CD1c-positive myeloid dendritic cell (primary cell): ENCODE data around the gene KRTAP10-7.
"Not testable (repeated sequence)": the region's sequence is repeated elsewhere in the genome, so short reads cannot be mapped to it uniquely, and the experiment has no call there.

Source experiments
- DNase-seq: peaks from one replicate; pipeline ENCODE4 v3.0.0-alpha.2; 2016; ENCODE audit errors: extremely low spot score

Gene KRTAP10-7

GRCh38 chr21:44590311-44590721 is 10.1 kb upstream of the KRTAP10-7 start:
- DNase-seq: no peak

DNA sequence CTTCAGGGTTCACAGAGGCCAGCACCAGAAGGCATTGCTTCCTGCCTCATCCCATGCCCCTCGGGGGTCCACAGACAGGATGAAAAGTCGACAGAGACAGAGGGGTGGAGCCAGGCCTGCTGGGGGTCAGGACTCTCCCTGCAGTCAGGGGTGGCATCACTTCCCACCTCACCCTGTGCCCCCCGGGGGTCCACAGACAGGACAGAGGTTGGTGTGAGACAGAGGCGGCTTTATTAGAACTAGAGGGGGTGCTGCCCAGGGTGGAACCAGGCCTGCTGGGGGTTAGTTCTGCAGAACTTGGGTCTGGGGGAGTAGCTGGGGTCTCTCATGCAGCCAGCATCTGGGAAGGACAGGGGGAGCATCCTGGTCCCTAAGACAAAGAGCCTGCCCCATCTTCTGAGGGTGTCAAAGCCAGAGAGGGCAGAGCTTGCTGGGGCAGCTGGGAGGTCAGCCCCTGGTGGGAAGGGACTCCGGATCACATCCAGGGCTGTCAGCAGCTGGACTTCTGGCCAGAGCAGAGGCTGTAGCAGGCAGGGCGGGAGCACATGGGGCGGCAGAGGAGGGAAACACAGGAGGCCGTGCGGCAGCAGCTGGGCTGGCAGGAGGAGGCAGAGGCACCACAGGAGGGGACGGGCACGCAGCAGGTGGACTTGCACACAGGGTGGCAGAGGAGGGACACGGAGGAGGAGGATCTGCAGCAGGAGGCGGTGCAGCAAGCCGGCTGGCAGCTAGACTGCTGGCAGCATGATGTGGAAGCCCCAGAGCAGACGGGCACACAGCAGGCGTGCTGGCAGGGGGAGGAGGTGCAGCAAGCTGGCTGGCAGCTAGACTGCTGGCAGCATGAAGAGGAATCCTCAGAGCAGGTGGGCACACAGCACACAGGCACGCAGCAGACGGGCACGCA is 9.2 kb upstream of the KRTAP10-7 start:
- not testable (repeated sequence) for DNase-seq

DNA sequence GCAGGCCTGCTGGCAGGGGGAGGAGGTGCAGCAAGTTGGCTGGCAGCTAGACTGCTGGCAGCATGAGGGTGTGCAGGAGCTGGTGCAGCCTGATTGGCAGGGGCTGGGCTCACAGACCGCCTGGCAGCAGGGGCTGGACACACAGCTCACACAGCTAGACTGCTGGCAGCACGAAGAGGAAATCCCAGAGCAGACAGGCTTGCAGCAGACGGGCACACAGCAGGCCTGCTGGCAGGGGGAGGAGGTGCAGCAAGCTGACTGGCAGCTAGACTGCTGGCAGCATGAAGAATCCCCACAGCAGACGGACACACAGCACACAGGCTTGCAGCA is 8.6 kb upstream of the KRTAP10-7 start:
- not testable (repeated sequence) for DNase-seq

DNA sequence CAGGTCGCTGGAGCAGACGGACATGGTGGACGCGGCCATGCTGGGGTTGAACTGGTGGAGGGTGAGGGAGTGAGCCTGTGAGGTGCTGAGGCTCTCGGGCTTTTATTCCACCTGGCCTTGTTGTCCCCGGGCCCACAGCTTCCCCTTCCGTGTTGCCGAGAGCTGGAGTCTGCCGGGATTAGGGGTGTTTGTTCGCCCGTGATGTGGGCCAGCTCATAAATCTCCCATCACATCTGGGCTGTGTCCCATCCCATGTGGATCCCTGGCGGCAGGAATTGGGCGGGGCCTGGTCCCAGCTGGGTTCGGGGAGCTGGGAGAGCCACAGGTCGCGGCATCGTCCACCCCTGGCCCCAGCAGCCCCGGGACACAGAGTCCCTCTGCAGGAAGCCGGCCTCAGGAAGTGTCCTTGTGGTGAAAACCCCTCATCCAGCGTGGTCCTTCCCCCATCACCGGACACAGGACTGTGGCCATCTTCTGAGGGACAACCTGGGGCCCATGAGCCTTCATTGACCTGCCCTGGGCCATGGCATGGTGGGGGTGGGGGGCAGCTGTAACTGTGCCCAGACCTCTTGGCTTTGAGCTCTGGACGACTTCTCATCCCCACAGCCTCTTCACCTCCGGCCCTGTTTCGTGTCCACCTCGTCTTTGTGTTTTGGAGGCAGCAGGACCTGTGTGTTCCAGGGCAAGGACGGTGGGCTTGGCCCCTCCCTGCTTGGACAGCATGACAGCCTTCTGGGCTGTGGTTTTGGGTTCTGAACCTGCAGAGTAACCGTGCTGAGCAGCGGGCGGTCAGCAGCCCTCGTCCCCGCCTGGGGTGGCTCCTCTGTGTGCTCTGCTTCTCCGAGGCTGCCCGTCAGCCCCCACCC is 7.7 kb upstream of the KRTAP10-7 start, which contains the start of gene KRTAP10-6:
TSS of gene KRTAP10-6 (minus strand) at position 60 of the 866 bp plus-strand sequence. CDS start at position 39, 21 bp downstream.
- DNase-seq: no peak

- no peak for DNase-seq
These were observed 6.6 kb upstream of the KRTAP10-7 start for GRCh38 chr21:44593598-44594405.

DNA sequence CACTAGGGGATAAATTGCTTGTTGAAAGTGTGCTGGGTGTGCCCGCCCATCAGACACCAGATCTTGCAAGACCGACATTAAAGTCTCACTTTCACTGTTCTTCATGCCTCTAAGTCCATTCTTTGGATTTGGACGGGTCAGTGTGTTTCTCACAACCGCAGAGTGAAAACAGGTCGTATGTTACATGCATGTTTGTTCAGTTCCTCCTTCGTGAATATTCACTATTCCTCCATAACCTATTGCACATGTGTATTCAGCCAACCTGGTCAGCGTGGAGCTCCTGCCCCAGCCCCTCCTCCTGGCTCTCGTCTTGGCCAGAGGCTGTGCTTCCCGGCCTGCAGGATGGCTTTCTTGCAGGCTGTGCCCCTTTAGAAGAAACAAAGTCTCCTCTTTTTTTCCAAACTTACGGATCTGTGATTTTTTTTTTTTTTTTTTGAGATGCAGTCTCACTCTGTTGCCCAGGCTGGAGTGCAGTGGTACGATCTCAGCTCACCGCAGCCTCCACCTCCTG is 5.9 kb upstream of the KRTAP10-7 start:
- no peak for DNase-seq

DNA sequence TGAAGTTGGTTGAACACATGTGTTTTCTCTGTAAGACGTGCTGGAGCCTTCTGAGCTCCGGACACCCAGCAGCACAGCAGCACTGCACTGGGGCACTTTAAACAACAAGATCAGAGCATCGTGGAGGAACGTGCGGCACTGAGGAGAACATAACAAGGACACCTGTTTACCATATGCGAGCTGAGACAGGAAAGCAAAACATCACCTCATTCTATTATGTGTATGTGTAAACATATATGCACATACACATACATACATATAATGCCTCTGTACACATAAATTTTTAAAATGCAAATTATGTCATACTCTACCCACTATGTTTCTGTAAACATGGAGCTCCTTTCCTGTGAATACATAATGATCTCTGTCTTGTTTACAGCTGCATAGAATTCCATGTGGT is 4.9 kb upstream of the KRTAP10-7 start:
- DNase-seq: no peak

DNA sequence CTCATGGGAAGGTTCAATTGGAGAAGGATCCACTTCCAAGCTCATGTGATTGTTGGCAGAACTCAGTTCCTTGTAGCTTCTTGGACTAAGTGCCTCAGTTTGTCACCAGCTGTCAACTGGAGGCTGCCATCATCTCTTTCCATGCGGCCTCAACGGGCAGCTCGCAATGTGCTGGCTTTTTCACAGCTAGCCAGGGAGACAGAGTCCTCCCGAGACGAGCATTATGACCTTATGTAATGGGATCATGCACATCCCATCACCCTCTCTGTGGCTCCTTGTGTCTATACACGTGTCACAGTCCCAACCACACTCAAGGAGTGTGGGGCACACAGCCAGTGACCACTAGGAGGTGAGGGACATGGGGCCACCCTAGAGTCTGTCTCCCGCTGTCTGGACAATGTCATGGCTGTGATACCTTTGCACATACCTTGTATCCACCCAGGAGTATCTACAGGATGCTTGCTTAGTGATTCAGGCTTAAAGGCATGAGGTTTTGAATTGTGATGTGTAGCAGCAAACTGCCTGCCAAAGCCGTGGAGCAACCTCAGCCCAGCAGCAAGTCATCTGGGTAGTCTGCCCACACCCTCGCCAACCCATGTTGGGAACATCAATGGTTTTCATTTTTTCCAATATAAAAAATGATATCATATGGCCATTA is 4.2 kb upstream of the KRTAP10-7 start:
- no peak for DNase-seq

DNA sequence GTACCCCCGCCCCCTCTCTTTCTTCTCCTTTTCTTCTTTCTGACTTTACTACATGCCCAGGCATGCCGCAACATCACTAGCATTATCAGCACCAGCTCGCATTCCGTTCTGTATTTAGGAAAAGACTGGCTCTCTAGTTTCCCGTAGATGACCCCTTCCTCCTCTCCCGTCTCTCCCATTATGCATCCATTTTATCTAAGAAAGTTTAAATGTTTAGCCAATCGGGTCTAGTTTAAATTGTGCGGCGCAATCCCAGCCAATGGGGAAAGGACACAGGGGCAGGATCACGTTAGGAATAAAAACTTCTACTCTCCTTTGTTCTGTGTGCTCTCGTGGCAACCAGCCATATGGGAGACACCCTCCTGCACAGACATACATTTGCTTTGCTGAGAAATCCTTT is 2.3 kb upstream of the KRTAP10-7 start:
- no peak for DNase-seq

DNA sequence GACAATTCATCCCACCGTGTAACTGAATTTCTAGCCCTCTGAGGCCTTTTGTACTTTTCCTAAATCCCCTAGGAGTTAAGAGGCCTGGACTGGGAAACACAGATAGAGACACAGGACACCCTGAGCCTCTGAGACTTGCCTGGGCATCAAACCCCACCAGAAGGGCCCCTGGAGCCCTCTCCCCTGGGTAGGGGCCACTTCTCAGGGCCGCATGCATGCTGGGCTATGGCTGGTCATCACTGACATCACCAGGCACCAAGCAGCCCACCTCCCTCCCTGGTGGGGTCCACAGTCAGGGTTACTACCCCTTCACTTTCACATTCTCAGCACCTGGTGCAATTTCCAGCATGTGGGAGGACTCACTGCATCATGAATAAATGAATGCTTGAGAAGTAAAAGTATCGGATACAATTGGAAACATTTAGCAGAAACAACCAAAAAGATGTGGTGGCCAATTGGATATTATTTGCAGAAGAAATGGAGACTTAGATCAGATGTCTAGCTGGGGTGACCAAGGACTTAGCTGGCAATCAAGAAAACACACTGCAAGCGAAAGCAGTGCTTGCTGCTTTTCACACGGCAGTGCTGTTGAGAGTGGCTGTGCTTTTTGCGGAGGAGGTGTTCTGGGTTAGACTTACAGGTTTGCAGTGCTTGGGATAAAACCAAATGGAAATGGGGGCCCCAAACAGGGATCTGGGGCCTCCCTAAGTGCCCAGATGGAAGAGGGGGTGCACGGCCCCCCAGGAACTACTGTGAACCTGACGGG is 950 bp upstream of the KRTAP10-7 start:
- DNase-seq: no peak

GRCh38 chr21:44601091-44601490 is 694 bp downstream of the KRTAP10-7 start:
- DNase-seq: not testable (repeated sequence)

- DNase-seq: no peak
These were observed 1.4 kb downstream of the KRTAP10-7 start for GRCh38 chr21:44601596-44602462.

DNA sequence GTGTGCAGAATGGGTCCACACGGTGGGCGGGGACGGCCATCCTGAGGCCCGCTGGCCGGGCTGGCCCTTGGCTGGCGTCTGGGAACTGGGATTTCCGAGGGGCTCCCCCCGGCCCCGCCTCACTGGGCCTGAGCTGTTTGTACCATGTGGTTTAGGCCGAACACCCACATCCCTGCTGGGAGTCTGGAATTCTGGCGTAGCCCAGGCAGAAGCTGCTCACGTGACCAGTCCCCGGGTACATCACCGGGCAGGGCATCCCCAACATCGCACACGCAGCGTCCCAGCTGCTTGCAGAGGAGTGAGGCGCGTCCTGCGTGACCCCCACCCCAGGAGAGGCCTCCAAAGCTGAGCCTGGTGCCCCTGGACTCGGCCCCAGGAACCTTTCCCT is 2.1 kb downstream of the KRTAP10-7 start:
- no peak for DNase-seq

- no peak for DNase-seq
These were observed 2.9 kb downstream of the KRTAP10-7 start for GRCh38 chr21:44603109-44603875.

DNA sequence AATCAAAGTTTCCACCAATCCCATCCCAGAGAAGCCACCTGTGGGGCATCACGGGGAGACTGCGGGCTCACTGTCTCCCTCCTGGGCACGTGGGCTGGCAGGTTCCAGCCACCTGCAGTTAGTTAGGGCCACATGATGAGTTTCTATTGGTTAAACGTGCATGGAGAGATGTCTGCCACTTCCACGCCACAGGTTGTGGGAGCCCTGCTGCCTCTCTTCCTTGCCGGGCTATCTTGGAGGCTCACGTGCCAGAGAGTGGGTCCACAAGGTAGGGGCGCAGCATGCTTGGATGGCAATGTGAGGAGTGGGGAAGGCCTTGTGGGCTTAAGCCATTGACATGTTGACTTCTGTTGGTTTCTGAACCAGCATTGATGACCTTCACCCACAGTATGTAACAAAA is 3.5 kb downstream of the KRTAP10-7 start:
- DNase-seq: no peak

DNA sequence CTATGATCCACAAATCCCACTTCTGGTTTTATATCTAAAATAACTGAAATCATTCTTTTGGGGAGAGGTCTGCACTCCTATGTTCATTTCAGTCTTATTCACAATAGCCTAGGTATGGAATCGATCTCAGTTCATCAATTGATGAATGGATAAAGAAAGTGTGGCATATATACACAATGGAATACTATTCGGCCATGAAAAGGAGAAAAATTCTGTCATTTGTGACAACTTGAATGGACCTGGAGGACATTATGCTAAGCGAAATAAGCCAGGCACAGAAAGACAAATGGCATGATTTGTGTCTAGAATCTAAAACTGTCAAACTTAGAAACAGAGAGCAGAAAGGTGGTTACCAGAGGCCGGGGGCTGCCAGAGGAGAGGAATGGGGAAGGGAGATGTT is 6.1 kb downstream of the KRTAP10-7 start:
- DNase-seq: no peak

DNA sequence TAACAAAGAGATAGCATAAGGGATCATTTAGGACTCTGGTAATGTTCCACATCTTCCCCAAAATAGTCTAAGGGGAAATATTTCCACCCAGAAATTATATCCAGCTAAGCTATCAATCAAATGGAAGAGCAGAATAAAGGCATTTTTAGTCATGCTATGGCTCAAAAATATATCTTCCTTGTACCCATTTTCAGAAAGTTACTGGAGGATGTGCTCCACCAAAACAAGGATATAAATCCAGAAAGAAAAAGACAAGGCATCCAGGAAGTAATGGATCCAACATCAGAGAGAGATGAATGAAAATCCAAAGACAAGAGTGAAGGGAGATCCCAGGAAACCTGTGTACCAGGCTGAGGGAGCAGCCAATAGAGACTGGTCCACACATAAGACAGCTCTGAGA is 8.8 kb downstream of the KRTAP10-7 start:
- DNase-seq: no peak

GRCh38 chr21:44610157-44610843 is 9.9 kb downstream of the KRTAP10-7 start:
- DNase-seq: not testable (repeated sequence)
